Calu3 (cell line): ENCODE measurements around the gene ZXDC. TPM values are rescaled to one million over a fixed set of nuclear protein-coding genes. Genes with fewer than 3 reads are reported as not detected.

Source experiments
- BruUV-seq: library from RNA; stranded (reverse); fragments of 400-500 nt; replicated peaks from 2 replicates; lab custom pipeline; 2021; lab: Mats Ljungman, UMichigan
- CTCF ChIA-PET: fragments of 300-600 bp; sonication (Branson Sonifier 250); formaldehyde crosslinking; loops from one replicate; lab custom pipeline; 2022; ENCODE audit warnings: antibody characterized with exemption; lab: Charles Lee
- DNase-seq: peaks from one replicate; pipeline ENCODE4 v3.0.0; 2022
- H3K27ac Mint-ChIP-seq: one replicate; pipeline ENCODE4 v1.8.0; 2022; ENCODE audit warnings: mixed read lengths; ENCODE audit not compliant: unreplicated experiment
- H3K27me3 Mint-ChIP-seq: one replicate; pipeline ENCODE4 v1.8.0; 2022; ENCODE audit warnings: mixed read lengths; ENCODE audit not compliant: unreplicated experiment
- H3K36me3 Mint-ChIP-seq: one replicate; pipeline ENCODE4 v1.8.0; 2022; ENCODE audit warnings: mild to moderate bottlenecking, moderate library complexity, mixed read lengths; ENCODE audit not compliant: insufficient read depth, unreplicated experiment
- H3K4me1 Mint-ChIP-seq: one replicate; pipeline ENCODE4 v1.8.0; 2022; ENCODE audit warnings: mild to moderate bottlenecking, low read depth, mixed read lengths; ENCODE audit not compliant: unreplicated experiment
- H3K4me3 Mint-ChIP-seq: one replicate; pipeline ENCODE4 v1.8.0; 2022; ENCODE audit warnings: mild to moderate bottlenecking, low read depth, moderate library complexity, mixed read lengths; ENCODE audit not compliant: unreplicated experiment
- H3K9me3 Mint-ChIP-seq: one replicate; pipeline ENCODE4 v1.8.0; 2022; ENCODE audit warnings: low read depth, mixed read lengths; ENCODE audit not compliant: unreplicated experiment
- CTCF ChIP-seq: fragments of 200-600 bp; IDR thresholded peaks from one replicate; pipeline ENCODE4 v1.8.0; 2022; ENCODE audit warnings: antibody characterized with exemption; ENCODE audit not compliant: unreplicated experiment
- intact Hi-C: fragments of 100-400 bp; cut with micrococcal nuclease; formaldehyde crosslinking; loops from one replicate; pipeline ENCODE4 v1.10.0; 2022; ENCODE audit not compliant: unreplicated experiment
- total RNA-seq: library from RNA; stranded (reverse); gene quantifications from 2 replicates; pipeline ENCODE4 v1.2.3, GENCODE V29; 2022

Gene ZXDC
- total RNA-seq, 1 experiment from 2014 or later: 63.8 TPM

DNA sequence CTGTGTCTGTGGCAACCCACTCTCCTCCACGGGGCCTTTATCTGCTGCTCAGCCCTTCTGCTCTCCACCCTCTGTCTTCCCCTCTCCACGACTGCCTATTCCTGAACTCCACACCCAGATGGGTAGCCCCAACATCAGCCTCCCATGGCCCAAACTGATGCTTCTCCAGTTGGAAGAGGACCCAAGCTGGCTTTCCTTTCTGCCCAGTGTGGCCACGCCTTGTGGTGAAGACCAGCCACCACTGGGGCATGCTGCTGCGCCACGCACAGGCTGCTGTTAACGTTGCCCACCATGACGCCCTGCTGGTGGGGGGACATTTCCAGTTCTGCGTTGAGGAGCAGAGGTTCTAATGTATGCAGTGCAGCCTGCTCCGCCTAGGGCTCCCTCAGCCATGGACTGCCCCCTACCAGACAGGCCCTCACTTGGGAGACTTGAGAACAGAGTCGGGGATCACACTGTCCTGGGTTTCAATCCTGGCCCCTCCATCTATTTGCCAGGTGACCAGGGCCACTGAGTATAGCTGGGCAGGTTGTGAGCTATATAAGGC is 54.0 kb downstream of the ZXDC start:
- H3K27me3 Mint-ChIP-seq: no peaks in the 10 kb centered on the region
- no peak for DNase-seq
- intact Hi-C loops: no loop called here
- no peaks in the 10 kb centered on the region for H3K36me3 Mint-ChIP-seq
- BruUV-seq: no TSS peak
- no peak overlapping the region for H3K27ac Mint-ChIP-seq
- H3K4me1 Mint-ChIP-seq: peaks cover 10% of the 10 kb centered on the region
- H3K4me3 Mint-ChIP-seq: no peak overlapping the region
- peaks cover 2% of the 10 kb centered on the region for H3K9me3 Mint-ChIP-seq
- CTCF ChIA-PET: no interaction called here
- TF ChIP-seq CTCF: no peak

GRCh38 chr3:126419886-126420786 is 55.6 kb downstream of the ZXDC start:
- Mint-ChIP-seq H3K36me3 (no peaks in the 10 kb centered on the region), H3K4me3 (no peak overlapping the region), H3K27ac (no peak overlapping the region), H3K27me3 (no peaks in the 10 kb centered on the region), H3K4me1 (peaks cover 10% of the 10 kb centered on the region), H3K9me3 (no peaks in the 10 kb centered on the region)
- DNase-seq: no peak
- CTCF ChIA-PET: interaction anchor here (0.5 kb wide), 1 partner anchor 622 kb away, joined by 3 read pairs; no protein-coding TSS in a partner anchor
- BruUV-seq: no TSS peak
- intact Hi-C loops: no loop called here
- TF ChIP-seq CTCF: no peak

DNA sequence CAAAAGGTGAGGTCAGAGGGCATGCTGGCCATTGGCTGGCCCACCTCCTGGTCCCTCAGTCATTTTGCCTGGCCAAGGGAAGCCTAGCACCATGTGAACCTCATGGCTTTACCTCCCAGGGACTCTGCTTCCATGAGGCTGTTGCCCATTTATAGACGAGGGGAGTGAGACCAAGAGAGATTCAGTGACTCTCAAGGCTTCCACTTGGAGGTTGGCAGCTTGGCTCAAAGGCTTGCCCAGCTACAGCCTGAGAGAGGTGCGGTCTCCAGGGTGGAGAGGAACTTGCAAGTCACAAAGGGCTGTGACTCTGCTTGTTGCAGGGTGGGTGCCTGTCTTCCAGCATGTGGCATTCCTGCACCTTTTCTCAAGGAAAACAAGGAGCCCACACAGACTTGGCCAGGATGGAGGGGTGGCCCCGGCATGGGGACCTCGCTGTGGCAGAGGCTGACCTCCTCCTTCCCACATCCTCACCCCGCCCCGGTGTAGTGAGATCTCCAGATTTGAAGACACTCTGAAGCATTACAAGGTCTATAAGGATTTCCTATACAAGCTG is 56.5 kb downstream of the ZXDC start:
- H3K9me3 Mint-ChIP-seq: no peaks in the 10 kb centered on the region
- H3K27me3 Mint-ChIP-seq: no peaks in the 10 kb centered on the region
- H3K4me1 Mint-ChIP-seq: peaks cover 10% of the 10 kb centered on the region
- intact Hi-C loops: no loop called here
- no peak for DNase-seq
- BruUV-seq: no TSS peak
- CTCF ChIA-PET: no interaction called here
- no peak overlapping the region for H3K4me3 Mint-ChIP-seq
- no peaks in the 10 kb centered on the region for H3K36me3 Mint-ChIP-seq
- TF ChIP-seq CTCF: no peak
- H3K27ac Mint-ChIP-seq: no peak overlapping the region

DNA sequence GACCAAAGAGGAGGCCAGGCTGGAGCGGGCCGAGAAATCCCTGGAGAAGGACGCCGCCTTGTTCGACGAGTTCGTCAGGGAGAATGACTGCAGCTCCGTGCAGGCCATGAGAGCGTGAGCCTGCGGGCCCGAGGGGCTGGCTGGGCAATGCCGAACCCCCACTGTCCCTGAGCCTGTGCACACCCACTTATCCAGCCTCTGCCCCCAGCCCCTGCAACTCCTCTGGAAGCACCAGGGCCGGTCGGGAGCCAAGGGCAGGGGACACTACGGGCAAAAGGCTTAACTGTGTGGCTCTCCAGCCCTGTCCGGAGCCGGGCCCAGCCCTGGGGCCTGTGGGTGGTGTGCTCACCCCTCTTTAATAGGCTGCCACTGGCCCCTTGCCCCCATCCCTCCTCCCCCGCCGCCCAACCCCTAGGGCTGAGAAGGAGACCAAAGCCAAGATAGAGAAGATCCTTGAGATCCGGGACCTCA is 57.0 kb downstream of the ZXDC start:
- no peak for TF ChIP-seq CTCF
- CTCF ChIA-PET: no interaction called here
- DNase-seq: no peak
- no peaks in the 10 kb centered on the region for H3K36me3 Mint-ChIP-seq
- H3K4me1 Mint-ChIP-seq: peaks cover 10% of the 10 kb centered on the region
- no peak overlapping the region for H3K27ac Mint-ChIP-seq
- intact Hi-C loops: no loop called here
- no TSS peak for BruUV-seq
- H3K27me3 Mint-ChIP-seq: no peaks in the 10 kb centered on the region
- no peak overlapping the region for H3K4me3 Mint-ChIP-seq
- no peaks in the 10 kb centered on the region for H3K9me3 Mint-ChIP-seq
